Skeletal muscle satellite cell (primary cell): ENCODE measurements around the gene ARHGAP21.

Experiments
- H3K27me3 ChIP-seq: 2 replicates; pipeline ENCODE4 v1.7.0; 2013; ENCODE audit warnings: low read length; ENCODE audit not compliant: control insufficient read depth, insufficient read depth
- H3K36me3 ChIP-seq: 2 replicates; pipeline ENCODE4 v1.7.0; 2013; ENCODE audit warnings: mild to moderate bottlenecking, control low read depth, low read length; ENCODE audit not compliant: insufficient read depth
- H3K4me1 ChIP-seq: 2 replicates; pipeline ENCODE4 v1.7.0; 2013; ENCODE audit warnings: low read length; ENCODE audit not compliant: control insufficient read depth, insufficient read depth
- H3K4me2 ChIP-seq: 2 replicates; pipeline ENCODE4 v1.7.0; 2013; ENCODE audit warnings: mild to moderate bottlenecking, low read length
- H3K4me3 ChIP-seq: 2 replicates; pipeline ENCODE4 v1.7.0; 2013; ENCODE audit warnings: low read length
- H3K9ac ChIP-seq: 2 replicates; pipeline ENCODE4 v1.7.0; 2013; ENCODE audit warnings: mild to moderate bottlenecking, low read depth, low read length, moderate library complexity
- H3K9me3 ChIP-seq: replicated peaks from 2 replicates; pipeline ENCODE4 v1.7.0; 2013; ENCODE audit warnings: mild to moderate bottlenecking, control low read depth, low read length

Gene ARHGAP21

DNA sequence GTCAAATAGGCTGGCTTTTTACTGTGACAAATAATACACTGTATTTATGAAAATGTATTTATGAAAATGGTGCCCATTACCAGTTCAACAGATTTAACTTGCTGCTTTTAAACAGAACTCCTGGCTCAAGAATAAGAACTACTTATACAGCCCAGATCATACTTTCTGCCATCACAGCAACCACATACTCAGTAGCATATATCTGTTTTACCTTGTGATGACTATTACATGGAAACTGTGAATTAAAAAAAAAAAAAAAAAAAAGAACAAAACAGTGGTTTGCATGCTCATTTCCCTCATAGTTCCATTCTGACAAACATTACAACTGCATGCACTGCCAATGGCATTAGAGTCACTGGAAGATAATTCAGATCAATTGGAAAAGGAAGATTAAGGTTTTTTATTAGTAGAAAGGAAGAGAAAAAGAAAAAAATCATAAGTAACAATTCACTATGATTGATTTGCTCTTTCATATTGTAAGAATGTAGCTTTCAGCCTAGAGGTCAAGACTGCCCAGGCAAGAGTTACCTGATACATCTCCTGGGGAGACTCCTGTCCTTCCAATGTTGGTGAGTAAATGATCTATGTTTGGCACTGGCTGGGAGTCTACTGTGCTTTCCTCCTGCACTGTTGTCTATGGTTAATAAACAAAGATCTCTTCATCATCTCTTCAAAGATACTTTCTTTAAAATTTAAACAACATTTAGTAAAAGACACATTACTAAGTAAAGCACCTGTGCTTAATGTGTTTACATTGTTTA, 132.8 kb downstream of the ARHGAP21 start:
- Histone ChIP-seq H3K9me3 (no peaks in the 10 kb centered on the region), H3K4me3 (no peak overlapping the region), H3K36me3 (peaks cover 90% of the 10 kb centered on the region), H3K4me2 (no peak overlapping the region), H3K4me1 (no peaks in the 10 kb centered on the region), H3K27me3 (no peaks in the 10 kb centered on the region), H3K9ac (no peak overlapping the region)

DNA sequence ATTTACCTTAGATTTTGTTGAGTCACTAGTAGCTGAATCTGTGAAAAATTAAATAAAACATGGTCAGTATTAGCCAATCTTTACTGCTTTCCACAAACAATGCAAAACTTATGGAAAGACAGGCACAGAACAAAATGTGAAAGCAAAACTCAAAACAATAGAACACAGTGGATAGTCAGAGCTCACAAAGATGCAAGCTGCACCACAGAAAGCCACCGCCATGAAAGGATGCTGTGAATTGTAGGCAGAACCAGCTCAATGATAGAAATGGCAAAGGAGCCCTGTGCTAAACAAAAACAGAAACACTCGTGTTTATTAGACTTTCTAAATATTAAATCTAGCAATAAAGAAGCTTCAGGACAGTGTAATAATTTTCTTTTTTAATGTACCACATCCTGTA, 134.4 kb downstream of the ARHGAP21 start:
- peaks cover 81% of the 10 kb centered on the region for H3K36me3 ChIP-seq
- H3K9me3 ChIP-seq = no peaks in the 10 kb centered on the region
- no peak overlapping the region for H3K4me2 ChIP-seq
- no peak overlapping the region for H3K4me3 ChIP-seq
- no peaks in the 10 kb centered on the region for H3K4me1 ChIP-seq
- H3K9ac ChIP-seq = no peak overlapping the region
- no peaks in the 10 kb centered on the region for H3K27me3 ChIP-seq

- Histone ChIP-seq H3K9me3 (no peaks in the 10 kb centered on the region), H3K9ac (no peak overlapping the region), H3K4me3 (no peak overlapping the region), H3K27me3 (no peaks in the 10 kb centered on the region), H3K4me1 (no peaks in the 10 kb centered on the region), H3K36me3 (peaks cover 11% of the 10 kb centered on the region), H3K4me2 (no peak overlapping the region)
These were observed 143.8 kb downstream of the ARHGAP21 start for GRCh38 chr10:24579906-24580305.

GRCh38 chr10:24579448-24579847, 144.2 kb downstream of the ARHGAP21 start:
- Histone ChIP-seq H3K36me3 (peaks cover 9% of the 10 kb centered on the region), H3K4me2 (no peak overlapping the region), H3K9me3 (no peaks in the 10 kb centered on the region)

GRCh38 chr10:24575481-24576002, 148.1 kb downstream of the ARHGAP21 start:
- Histone ChIP-seq H3K36me3 (no peaks in the 10 kb centered on the region), H3K4me2 (no peak overlapping the region), H3K27me3 (no peaks in the 10 kb centered on the region), H3K4me3 (no peak overlapping the region), H3K9ac (no peak overlapping the region), H3K4me1 (no peaks in the 10 kb centered on the region), H3K9me3 (no peaks in the 10 kb centered on the region)

More at GRCh38 chr10:24579448-24579847, 144.2 kb downstream of the ARHGAP21 start:
- Histone ChIP-seq H3K4me1 (no peaks in the 10 kb centered on the region), H3K4me3 (no peak overlapping the region), H3K9ac (no peak overlapping the region), H3K27me3 (no peaks in the 10 kb centered on the region)

DNA sequence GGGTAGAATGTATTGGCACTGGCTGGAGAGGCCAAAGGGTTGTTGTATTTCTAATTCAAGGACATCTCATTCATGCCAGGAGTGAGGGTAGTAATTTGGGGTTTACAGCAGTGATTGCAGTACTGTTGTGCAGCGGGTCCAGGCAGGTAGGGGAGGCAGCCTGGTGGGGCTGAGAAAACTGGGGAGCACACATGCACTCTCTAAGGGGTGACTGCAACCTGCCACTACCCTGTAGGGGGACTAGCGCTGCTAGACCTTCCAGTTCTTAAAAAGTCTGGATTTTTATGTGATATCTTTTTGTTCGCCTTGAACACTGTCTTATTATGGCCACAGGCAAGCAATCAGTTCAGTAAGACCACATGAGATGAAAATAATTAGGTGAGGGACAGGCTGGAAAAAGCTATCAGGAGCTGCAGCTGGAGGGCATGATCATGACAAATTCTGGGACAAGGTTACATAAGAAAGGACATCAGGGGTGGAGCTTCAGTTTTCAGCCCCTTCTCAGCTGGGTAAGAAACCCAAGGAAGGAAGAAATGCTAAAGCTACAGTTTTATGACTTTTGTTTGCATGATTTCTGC, 149.0 kb downstream of the ARHGAP21 start:
- Histone ChIP-seq H3K4me2 (no peak overlapping the region), H3K4me3 (no peak overlapping the region), H3K36me3 (no peaks in the 10 kb centered on the region), H3K27me3 (no peaks in the 10 kb centered on the region), H3K4me1 (no peaks in the 10 kb centered on the region), H3K9me3 (no peaks in the 10 kb centered on the region), H3K9ac (no peak overlapping the region)

GRCh38 chr10:24574161-24574560, 149.5 kb downstream of the ARHGAP21 start:
- no peak overlapping the region for H3K4me3 ChIP-seq
- H3K4me1 ChIP-seq = no peaks in the 10 kb centered on the region
- no peak overlapping the region for H3K4me2 ChIP-seq
- no peak overlapping the region for H3K9ac ChIP-seq
- H3K27me3 ChIP-seq = no peaks in the 10 kb centered on the region
- no peaks in the 10 kb centered on the region for H3K9me3 ChIP-seq
- no peaks in the 10 kb centered on the region for H3K36me3 ChIP-seq

DNA sequence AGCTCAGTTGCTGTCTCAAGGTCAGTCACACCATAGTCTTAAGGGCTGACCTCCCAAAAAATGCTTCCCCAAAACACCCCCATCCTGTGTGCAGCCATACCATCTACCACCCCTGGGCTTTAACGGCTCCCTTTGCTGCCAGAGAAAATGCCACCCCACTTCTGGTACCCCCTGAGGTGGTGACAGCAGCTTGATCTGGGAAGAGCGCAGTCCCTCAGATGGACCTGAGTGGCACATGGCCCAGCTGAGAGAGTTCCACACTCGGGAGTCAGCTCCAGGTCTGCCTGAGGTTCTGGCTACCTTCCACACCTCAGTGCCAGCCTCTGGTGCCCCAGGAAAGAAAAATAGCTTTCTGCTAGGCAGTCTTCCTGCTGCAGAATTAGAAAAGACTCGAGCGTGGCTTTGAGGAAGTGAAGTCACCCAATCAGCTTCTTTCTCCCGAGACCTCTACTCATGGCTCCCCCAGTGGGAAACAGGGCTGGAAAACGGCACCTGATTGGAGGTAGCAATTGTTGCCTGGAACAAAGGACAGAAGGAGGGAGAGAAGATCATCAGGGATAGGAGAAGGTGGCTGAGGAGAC, 151.7 kb downstream of the ARHGAP21 start:
- H3K36me3 ChIP-seq = no peaks in the 10 kb centered on the region

GRCh38 chr10:24570658-24571426, 152.8 kb downstream of the ARHGAP21 start:
- H3K4me2 ChIP-seq = no peak overlapping the region
- no peaks in the 10 kb centered on the region for H3K27me3 ChIP-seq
- H3K9me3 ChIP-seq = no peaks in the 10 kb centered on the region
- H3K9ac ChIP-seq = no peak overlapping the region
- no peaks in the 10 kb centered on the region for H3K36me3 ChIP-seq
- H3K4me1 ChIP-seq = no peaks in the 10 kb centered on the region
- no peak overlapping the region for H3K4me3 ChIP-seq

More for the DNA sequence above, 151.7 kb downstream of the ARHGAP21 start:
- no peak overlapping the region for H3K9ac ChIP-seq
- H3K4me1 ChIP-seq = no peaks in the 10 kb centered on the region
- H3K4me3 ChIP-seq = no peak overlapping the region
- H3K9me3 ChIP-seq = no peaks in the 10 kb centered on the region
- H3K4me2 ChIP-seq = no peak overlapping the region
- no peaks in the 10 kb centered on the region for H3K27me3 ChIP-seq

DNA sequence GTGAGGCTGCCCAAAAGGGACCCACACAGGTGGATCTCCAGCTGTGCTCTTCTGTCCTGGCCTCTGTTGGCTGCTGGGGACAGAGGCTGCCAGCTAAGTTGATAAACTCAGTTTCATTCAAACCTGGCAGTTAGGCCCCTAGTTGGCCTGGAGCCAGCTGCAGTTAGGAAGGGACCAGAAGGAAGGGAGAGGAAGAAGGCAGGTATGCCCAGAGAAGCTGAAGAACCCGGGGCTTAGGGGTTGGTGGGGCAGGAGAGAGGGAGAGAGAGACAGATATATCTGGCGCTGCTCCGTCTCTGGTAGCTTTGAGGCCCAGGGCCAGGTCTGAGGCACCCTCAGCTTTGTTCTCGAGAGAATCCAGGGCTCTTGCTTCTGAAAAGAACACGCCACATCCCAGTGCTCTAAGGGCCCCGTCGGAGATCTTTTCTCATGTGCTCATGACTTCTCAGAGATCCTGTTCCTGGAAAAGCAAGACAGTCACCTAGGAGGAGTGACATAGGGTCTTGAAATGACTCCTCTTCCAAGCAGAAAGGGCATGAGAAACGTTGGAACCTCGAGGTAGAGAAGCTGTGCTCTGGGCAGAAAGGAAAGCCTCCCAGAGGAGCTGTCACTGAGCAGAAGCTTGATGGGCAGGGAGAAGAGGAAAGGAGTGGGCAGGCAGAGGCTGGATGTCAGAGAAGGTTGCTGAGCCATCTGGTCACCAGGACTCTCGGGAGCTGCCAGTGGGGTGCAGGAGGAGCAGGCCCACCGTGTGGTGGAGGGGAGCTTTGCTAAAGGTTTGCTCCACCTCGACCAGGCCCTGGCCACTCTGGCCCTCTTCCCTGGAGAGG, 153.6 kb downstream of the ARHGAP21 start:
- Histone ChIP-seq H3K4me2 (no peak overlapping the region), H3K36me3 (no peaks in the 10 kb centered on the region), H3K9ac (no peak overlapping the region), H3K27me3 (no peaks in the 10 kb centered on the region), H3K4me3 (no peak overlapping the region), H3K4me1 (no peaks in the 10 kb centered on the region), H3K9me3 (no peaks in the 10 kb centered on the region)
